GM10266 (cell line): ENCODE data around the gene COL7A1.

Experiments
- DNase-seq: peaks from one replicate; pipeline ENCODE4 v3.0.0; 2012; ENCODE audit errors: extremely low spot score
- CTCF ChIP-seq: IDR thresholded peaks from 2 replicates; pipeline ENCODE4 v1.5.1; 2012; ENCODE audit warnings: mild to moderate bottlenecking, low read depth; ENCODE audit not compliant: control insufficient read depth, insufficient read depth; ENCODE audit errors: missing control alignments

COL7A1 gene

GRCh38 chr3:48591436-48591835 lies 3.7 kb downstream of the COL7A1 start:
- no peak for TF ChIP-seq CTCF
- DNase-seq, result no peak

GRCh38 chr3:48588230-48588629 lies 6.9 kb downstream of the COL7A1 start:
- no peak for TF ChIP-seq CTCF
- no peak for DNase-seq

DNA sequence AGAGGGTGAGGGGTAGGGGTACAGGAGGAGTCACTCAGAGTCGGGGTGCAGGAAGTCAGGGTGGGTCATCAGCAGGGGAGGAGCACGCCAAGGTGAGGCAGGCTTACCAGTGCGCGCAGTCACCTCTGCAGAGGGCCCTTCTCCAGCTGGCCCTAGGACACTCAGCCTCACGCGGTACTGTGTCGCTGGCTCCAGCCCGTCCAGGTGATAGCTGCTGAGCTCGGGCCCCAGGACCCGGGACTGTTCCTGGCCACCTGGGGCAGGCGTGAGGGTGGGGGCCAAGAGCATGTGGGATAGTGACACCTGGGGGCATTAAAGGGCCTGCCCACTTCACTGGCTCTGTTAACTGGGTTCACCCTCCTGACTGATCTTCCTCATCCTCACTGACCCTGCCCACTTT lies 7.4 kb downstream of the COL7A1 start:
- DNase-seq, result no peak

DNA sequence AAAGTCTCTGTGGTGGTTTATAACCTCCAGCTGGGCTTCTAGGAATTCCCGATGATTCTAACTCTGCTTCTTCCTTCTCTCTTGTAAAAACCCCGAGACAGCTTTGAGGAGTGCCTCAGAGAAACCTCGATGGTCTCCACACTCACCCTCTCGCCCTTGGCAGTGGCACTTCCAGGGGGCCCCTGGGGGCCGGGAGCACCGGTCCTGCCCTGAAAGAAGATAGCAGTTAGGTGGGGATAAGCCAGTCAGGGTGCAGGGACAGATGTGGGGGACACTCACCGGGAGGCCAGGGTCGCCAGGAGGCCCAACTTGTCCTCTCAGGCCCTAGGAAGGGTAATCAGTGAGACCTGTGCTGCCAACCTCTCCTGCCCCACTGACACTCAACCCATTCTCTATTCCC lies 9.7 kb downstream of the COL7A1 start:
- no peak for DNase-seq
- no peak for TF ChIP-seq CTCF

More for the DNA sequence above, 7.4 kb downstream of the COL7A1 start:
- TF ChIP-seq CTCF, result no peak

- DNase-seq, result no peak
- no peak for TF ChIP-seq CTCF
These were observed 10.3 kb downstream of the COL7A1 start for GRCh38 chr3:48584836-48585235.

DNA sequence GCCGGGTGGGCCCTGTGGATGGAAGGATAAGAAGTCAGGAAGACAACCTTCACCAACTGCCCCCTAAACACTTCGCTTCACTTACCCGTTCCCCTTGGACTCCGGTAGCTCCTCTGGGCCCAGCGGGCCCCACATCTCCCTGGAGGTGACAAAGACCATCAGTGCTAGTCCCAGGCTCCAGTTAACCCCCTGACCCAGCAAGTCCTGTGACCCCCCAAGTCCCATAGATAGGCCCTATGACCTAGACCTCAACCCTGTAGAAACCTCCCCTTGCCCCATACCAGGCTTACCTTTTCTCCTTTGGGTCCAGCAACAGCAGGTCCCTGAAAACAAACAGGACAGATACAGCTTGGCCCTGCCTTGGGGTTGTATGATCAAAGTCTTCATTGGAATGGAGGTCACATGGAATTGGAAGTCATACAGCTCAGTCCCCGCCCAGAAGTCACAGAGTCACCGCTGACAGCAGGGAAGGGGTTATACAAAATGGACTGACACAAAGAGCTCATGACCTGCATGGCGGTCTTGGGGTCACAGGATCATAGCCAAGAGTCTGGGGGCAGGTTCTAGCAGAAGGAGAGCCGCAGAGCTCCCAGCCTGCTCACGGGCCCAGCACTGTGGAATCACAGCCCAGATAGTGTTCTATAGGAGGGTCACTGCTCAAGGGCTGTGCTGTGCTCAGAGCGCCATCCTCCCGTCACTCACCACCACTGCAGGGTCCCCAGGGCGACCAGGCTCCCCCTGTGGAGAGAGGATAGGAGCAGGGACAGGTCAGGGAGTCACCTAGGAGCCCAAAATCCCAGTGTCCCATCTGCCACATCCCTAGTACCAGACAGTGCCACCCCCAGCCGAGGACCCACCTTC lies 13.3 kb downstream of the COL7A1 start:
- TF ChIP-seq CTCF, result no peak
- no peak for DNase-seq

GRCh38 chr3:48576647-48577046 lies 18.5 kb downstream of the COL7A1 start:
- TF ChIP-seq CTCF, result no peak
- DNase-seq, result no peak
